Psoas muscle (tissue), 8 donors: ENCODE data around the gene PPP2R3A. TPM values are rescaled to one million over a fixed set of nuclear protein-coding genes. Genes with fewer than 3 reads are reported as not detected.

Experiments
- ATAC-seq, 4 donors: fragments of 200-7000 bp; cut with Tn5 transposase; one replicate each; pipeline ENCODE4 v1.9.1; 2020; ENCODE audit warnings: moderate library complexity in 3 of 4, mild to moderate bottlenecking in 2 of 4
- DNase-seq, 2 donors: peaks; one replicate each; pipeline ENCODE4 v3.0.0-alpha.2; 2020
- H3K27ac ChIP-seq: fragments of 200-600 bp; one replicate; pipeline ENCODE4 v1.8.0; 2022
- H3K27me3 ChIP-seq, 3 donors: fragments of 200-600 bp in 1 of 3; one replicate each; pipeline versions ENCODE4 v1.6.1 to v1.8.0; 2013 to 2022; ENCODE audit warnings: low read length in 2 of 3, mild to moderate bottlenecking in 2 of 3, moderate library complexity in 1 of 3; ENCODE audit not compliant: insufficient read depth in 3 of 3
- H3K36me3 ChIP-seq, 2 donors: fragments of 200-600 bp in 1 of 2; one replicate each; pipeline versions ENCODE4 v1.6.1 to v1.8.0; 2013 to 2022; ENCODE audit warnings: low read depth in 1 of 2, mild to moderate bottlenecking in 1 of 2, moderate library complexity in 1 of 2; ENCODE audit not compliant: insufficient read depth in 1 of 2
- H3K4me1 ChIP-seq: fragments of 200-600 bp; one replicate; pipeline ENCODE4 v1.8.0; 2022
- H3K4me3 ChIP-seq: fragments of 200-600 bp; one replicate; pipeline ENCODE4 v1.8.0; 2022; ENCODE audit warnings: mild to moderate bottlenecking
- H3K9me3 ChIP-seq: fragments of 200-600 bp; one replicate; pipeline ENCODE4 v1.8.0; 2022
- WGBS, 3 donors: extraction: QIAGEN DNeasy Blood & Tissue Kit; methylation state at CpG; one replicate each; pipeline versions ENCODE4 v1.1.6 to v1.1.7; 2013; 5-methylcytosine and 5-hydroxymethylcytosine counted together
- intact Hi-C, 2 donors: fragments of 100-400 bp; cut with DNase I; formaldehyde crosslinking; loops; one replicate each; pipeline versions ENCODE4 v1.11.0 to v1.14.2; 2022
- polyA plus RNA-seq, 3 donors: library from polyadenylated mRNA; stranded (reverse); fragments of 200-250 nt; gene quantifications; one replicate each; pipeline ENCODE4 v1.2.3, GENCODE V29; 2013
- total RNA-seq, 4 donors: library from RNA; stranded (reverse); fragmentation: NEBNext Ultra II Directional in 2 of 4; extraction: Animal tissue kit (Norgen Biotek cat#: 25700) in 2 of 4; gene quantifications; one replicate each; pipeline versions ENCODE4 v1.2.1 to v1.2.4, GENCODE V29; 2021 to 2023
- TF ChIP-seq, protein P1 (sequence below): fragments of 200-600 bp; IDR thresholded peaks from one replicate; pipeline ENCODE4 v1.8.0; 2022; ENCODE audit warnings: antibody characterized with exemption
- donor health status: healthy with polysubstance abuse.
- donor health status: DM: no; HTN: no; CAD: no; lungs with moderate emphysema.
- donor health status: Bipolar disorder and iron deficiency.
- donor health status: healthy.
- donor health status: DM: yes; HTN: yes; CAD: no.
- donor health status: DM: no; HTN: no; CAD: no.
- donor health status: DM: no; HTN: no; CAD: no.
- donor health status: DM: yes; HTN: yes; CAD: no.

The PPP2R3A gene
- total and polyA plus RNA-seq, 7 donors: 5.4 to 134 (median 45.5) TPM

DNA sequence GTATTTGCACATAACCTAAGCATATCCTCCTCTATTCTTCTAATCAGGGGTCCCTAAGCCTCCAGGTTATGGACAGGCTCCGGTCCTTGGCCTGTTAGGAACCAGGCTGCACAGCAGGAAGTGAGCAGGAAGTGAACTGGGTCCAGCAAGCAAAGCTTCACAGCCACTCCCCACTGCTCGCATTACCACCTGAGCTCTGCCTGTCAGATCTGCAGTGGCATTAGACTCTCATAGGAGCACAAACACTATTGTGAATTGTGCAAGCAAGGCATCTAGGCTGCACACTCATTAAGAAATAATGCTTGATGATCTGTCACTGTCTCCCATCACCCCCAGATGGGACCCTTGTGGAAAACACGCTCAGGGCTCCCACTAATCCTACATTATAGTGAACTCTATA, 220.8 kb downstream of the PPP2R3A start:
- Histone ChIP-seq H3K4me3 (no peak overlapping the region), H3K27ac (peak overlapping the region; percentile 64), H3K27me3 (no peaks in the 10 kb centered on the region), H3K36me3 (no peaks in the 10 kb centered on the region), H3K9me3 (no peaks in the 10 kb centered on the region), H3K4me1 (peaks cover 65% of the 10 kb centered on the region)
- no peak for DNase-seq
- TF ChIP-seq, protein P1, sequence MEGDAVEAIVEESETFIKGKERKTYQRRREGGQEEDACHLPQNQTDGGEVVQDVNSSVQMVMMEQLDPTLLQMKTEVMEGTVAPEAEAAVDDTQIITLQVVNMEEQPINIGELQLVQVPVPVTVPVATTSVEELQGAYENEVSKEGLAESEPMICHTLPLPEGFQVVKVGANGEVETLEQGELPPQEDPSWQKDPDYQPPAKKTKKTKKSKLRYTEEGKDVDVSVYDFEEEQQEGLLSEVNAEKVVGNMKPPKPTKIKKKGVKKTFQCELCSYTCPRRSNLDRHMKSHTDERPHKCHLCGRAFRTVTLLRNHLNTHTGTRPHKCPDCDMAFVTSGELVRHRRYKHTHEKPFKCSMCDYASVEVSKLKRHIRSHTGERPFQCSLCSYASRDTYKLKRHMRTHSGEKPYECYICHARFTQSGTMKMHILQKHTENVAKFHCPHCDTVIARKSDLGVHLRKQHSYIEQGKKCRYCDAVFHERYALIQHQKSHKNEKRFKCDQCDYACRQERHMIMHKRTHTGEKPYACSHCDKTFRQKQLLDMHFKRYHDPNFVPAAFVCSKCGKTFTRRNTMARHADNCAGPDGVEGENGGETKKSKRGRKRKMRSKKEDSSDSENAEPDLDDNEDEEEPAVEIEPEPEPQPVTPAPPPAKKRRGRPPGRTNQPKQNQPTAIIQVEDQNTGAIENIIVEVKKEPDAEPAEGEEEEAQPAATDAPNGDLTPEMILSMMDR: no peak
- peak; percentile 66 to 83 (median 72) for ATAC-seq
- WGBS, 3 donors: 35 to 65% (median 43%) methylated on average over 3 of the region's 3 CpGs
- intact Hi-C loops: no loop called here

DNA sequence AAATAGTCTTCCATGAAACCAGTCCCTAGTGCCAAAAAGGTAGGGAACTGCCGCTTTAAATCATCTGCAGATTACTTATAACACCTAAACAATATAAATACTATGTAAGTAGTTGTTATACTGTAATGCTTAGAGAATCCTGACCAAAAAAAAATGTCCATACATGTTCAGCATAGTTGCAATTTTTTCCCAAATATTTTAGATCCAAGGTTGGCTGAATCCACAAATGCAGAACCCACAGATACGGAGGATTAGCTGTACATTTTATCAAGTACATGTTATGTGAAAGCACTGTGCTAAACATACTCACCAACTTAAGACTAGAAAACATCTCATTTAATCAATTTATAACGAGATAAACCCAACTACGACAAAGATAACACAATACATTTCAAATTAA, 221.3 kb downstream of the PPP2R3A start:
- intact Hi-C loops: no loop called here

DNA sequence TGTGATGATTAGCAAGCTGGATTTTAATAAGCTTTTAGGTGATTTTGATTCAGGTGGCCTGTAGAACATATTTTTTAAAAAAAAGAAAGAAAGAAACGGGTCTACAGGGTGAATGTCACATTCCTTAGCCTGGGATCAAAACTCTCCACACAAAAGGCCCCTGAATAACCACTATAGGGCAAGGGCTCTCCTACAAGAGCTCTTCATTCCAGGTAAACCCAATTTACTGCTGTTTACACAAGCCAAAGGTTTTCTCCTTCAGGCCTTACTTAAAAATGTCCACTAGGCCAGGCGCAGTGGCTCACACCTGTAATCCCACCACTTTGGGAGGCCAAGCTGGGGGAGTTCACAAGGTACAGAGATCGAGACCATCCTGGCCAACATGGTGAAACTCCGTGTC, 222.3 kb downstream of the PPP2R3A start:
- 62 to 75% (median 71%) methylated on average over 4 of the region's 4 CpGs for WGBS, 3 donors
- no peak overlapping the region for H3K4me3 ChIP-seq
- no peaks in the 10 kb centered on the region for H3K27me3 ChIP-seq
- no peaks in the 10 kb centered on the region for H3K9me3 ChIP-seq
- no peak overlapping the region for H3K27ac ChIP-seq
- H3K4me1 ChIP-seq: peaks cover 80% of the 10 kb centered on the region
- TF ChIP-seq, protein P1: no peak
- ATAC-seq: no peak
- DNase-seq: no peak
- no peaks in the 10 kb centered on the region for H3K36me3 ChIP-seq
- intact Hi-C loops: no loop called here

More for the DNA sequence above, 221.3 kb downstream of the PPP2R3A start:
- Histone ChIP-seq H3K4me1 (peaks cover 70% of the 10 kb centered on the region), H3K9me3 (no peaks in the 10 kb centered on the region), H3K27ac (no peak overlapping the region), H3K4me3 (no peak overlapping the region), H3K36me3 (no peaks in the 10 kb centered on the region), H3K27me3 (no peaks in the 10 kb centered on the region)
- ATAC-seq: no peak
- no peak for DNase-seq
- 42 to 66% (median 46%) methylated on average over 4 of the region's 4 CpGs for WGBS, 3 donors
- TF ChIP-seq, protein P1: no peak

DNA sequence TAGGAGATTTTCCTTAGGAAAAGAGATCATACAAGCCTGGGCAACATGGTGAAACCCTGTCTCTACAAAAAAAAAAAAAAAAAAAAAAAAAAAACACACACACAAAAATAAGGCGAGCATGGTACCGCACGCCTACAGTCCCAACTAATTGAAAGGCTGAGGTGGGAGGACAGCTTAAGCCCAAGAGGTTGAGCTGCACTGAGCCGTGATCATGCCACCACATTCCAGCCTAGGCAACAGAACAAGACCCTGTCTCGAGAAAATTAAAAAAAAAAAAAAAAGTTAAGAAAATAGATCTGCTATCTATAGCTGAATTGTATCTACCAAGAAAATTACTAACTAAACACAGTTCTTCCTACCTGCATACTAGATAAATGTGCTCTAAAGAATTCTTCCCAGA, 223.5 kb downstream of the PPP2R3A start:
- WGBS, 3 donors: 78 to 91% (median 83%) methylated on average over 5 of the region's 5 CpGs
- no peak overlapping the region for H3K4me3 ChIP-seq
- no peaks in the 10 kb centered on the region for H3K27me3 ChIP-seq
- H3K4me1 ChIP-seq: peaks cover 76% of the 10 kb centered on the region
- DNase-seq (no peak), ATAC-seq (no peak)
- H3K27ac ChIP-seq: no peak overlapping the region
- TF ChIP-seq, protein P1: no peak
- intact Hi-C loops: no loop called here
- H3K36me3 ChIP-seq: no peaks in the 10 kb centered on the region
- H3K9me3 ChIP-seq: no peaks in the 10 kb centered on the region
